ENCODE results near the gene SGF29. TPM values are rescaled to one million over a fixed set of nuclear protein-coding genes. Genes with fewer than 3 reads are reported as not detected.

SGF29 gene
- total and polyA plus RNA-seq, 8 donors, result 14.2 to 46.6 (median 21.8) TPM

- no peaks in the 10 kb centered on the region for H3K9me3 ChIP-seq
- H3K27me3 ChIP-seq, result no peaks in the 10 kb centered on the region
- FAIRE-seq (no peak), ATAC-seq (no peak), DNase-seq (no peak)
- TF ChIP-seq CTCF (IDR thresholded peaks at IDR 0.05), result no peak
- H3K36me3 ChIP-seq, result no peaks in the 10 kb centered on the region
- intact Hi-C loops (cut with DNase I), result no loop called here
- H3K27ac ChIP-seq, result no peak overlapping the region
- peaks cover 0 to 5% (median 3%) of the 10 kb centered on the region in 3 donors for H3K4me1 ChIP-seq
- no peak overlapping the region for H3K4me3 ChIP-seq
- WGBS, 2 donors, result 80 to 83% methylated on average over 2 of the region's 2 CpGs
Measured at GRCh38 chr16:28555561-28555960, 1.8 kb downstream of the SGF29 start.

GRCh38 chr16:28556914-28557320 is 3.2 kb downstream of the SGF29 start:
- Histone ChIP-seq H3K36me3 (no peaks in the 10 kb centered on the region), H3K27ac (no peak overlapping the region), H3K4me1 (peaks cover 0 to 5% (median 3%) of the 10 kb centered on the region in 3 donors), H3K27me3 (no peaks in the 10 kb centered on the region), H3K4me3 (no peak overlapping the region), H3K9me3 (no peaks in the 10 kb centered on the region)
- WGBS, 2 donors, result 57 to 65% methylated on average over 2 of the region's 2 CpGs
- intact Hi-C loops (cut with DNase I), result no loop called here
- no peak for ATAC-seq
- no peak for DNase-seq
- no peak for TF ChIP-seq CTCF (IDR thresholded peaks at IDR 0.05)
- FAIRE-seq, result no peak

GRCh38 chr16:28558456-28558855 is 4.7 kb downstream of the SGF29 start:
- WGBS, 2 donors, result 73 to 91% methylated on average over 3 of the region's 3 CpGs
- FAIRE-seq (no peak), DNase-seq (no peak), ATAC-seq (no peak)
- intact Hi-C loops (cut with DNase I), result no loop called here
- TF ChIP-seq CTCF (IDR thresholded peaks at IDR 0.05), result no peak
- Histone ChIP-seq H3K27me3 (no peaks in the 10 kb centered on the region), H3K27ac (no peak overlapping the region), H3K36me3 (no peaks in the 10 kb centered on the region), H3K9me3 (no peaks in the 10 kb centered on the region), H3K4me3 (no peak overlapping the region), H3K4me1 (peaks cover 0 to 5% (median 3%) of the 10 kb centered on the region in 3 donors)

GRCh38 chr16:28561557-28562187 is 8.0 kb downstream of the SGF29 start:
- TF ChIP-seq CTCF (IDR thresholded peaks at IDR 0.05), result no peak
- no peaks in the 10 kb centered on the region for H3K27me3 ChIP-seq
- intact Hi-C loops (cut with DNase I), result no loop called here
- FAIRE-seq (no peak), DNase-seq (no peak), ATAC-seq (no peak)
- H3K4me1 ChIP-seq, result no peaks in the 10 kb centered on the region
- no peaks in the 10 kb centered on the region for H3K36me3 ChIP-seq
- H3K4me3 ChIP-seq, result no peak overlapping the region
- no peak overlapping the region for H3K27ac ChIP-seq
- 61 to 66% methylated on average over 7 of the region's 7 CpGs for WGBS, 2 donors
- H3K9me3 ChIP-seq, result no peaks in the 10 kb centered on the region

- no peak for DNase-seq
- H3K4me1 ChIP-seq, result no peaks in the 10 kb centered on the region
- no peaks in the 10 kb centered on the region for H3K27me3 ChIP-seq
- H3K4me3 ChIP-seq, result no peak overlapping the region
- intact Hi-C loops (cut with DNase I), result no loop called here
- ATAC-seq, result no peak
- FAIRE-seq, result no peak
- no peak overlapping the region for H3K27ac ChIP-seq
- no peaks in the 10 kb centered on the region for H3K36me3 ChIP-seq
- TF ChIP-seq CTCF (IDR thresholded peaks at IDR 0.05), result no peak
- WGBS, 2 donors, result 93 to 95% methylated on average over 4 of the region's 4 CpGs
- no peaks in the 10 kb centered on the region for H3K9me3 ChIP-seq
Measured at GRCh38 chr16:28562199-28562598, 8.5 kb downstream of the SGF29 start.

Measured in pancreas (tissue), 10 donors.